GM23338 (cell line): ENCODE data around the gene ELL2. TPM values are rescaled to one million over a fixed set of nuclear protein-coding genes. Genes with fewer than 3 reads are reported as not detected.
A peak's percentile ranks its signal among the peaks of the same experiment; 100 is the strongest.

Source experiments
- ATAC-seq: fragments of 200-7000 bp; cut with Tn5 transposase; 3 replicates; pipeline ENCODE4 v1.9.1; 2020
- DNase-seq: peaks from one replicate; pipeline ENCODE4 v3.0.0-alpha.2; 2015; ENCODE audit warnings: low spot score
- H2AFZ ChIP-seq: fragments of 200-600 bp; sonication (generic); 2 replicates; pipeline ENCODE4 v1.8.0; 2016; ENCODE audit warnings: antibody characterized with exemption, mild to moderate bottlenecking, moderate library complexity
- H3F3A ChIP-seq: fragments of 200-600 bp; sonication (generic); replicated peaks from 2 replicates; pipeline ENCODE4 v1.8.0; 2017; ENCODE audit warnings: antibody characterized with exemption, mixed run types, low read depth
- H3K27ac ChIP-seq: fragments of 200-600 bp; sonication (generic); 2 replicates; pipeline ENCODE4 v1.6.1; 2016; ENCODE audit warnings: low read depth
- H3K27me3 ChIP-seq: fragments of 200-600 bp; sonication (generic); 2 replicates; pipeline ENCODE4 v1.8.0; 2016; ENCODE audit warnings: mild to moderate bottlenecking, mixed run types, moderate library complexity; ENCODE audit not compliant: insufficient read depth
- H3K36me3 ChIP-seq: fragments of 200-600 bp; sonication (generic); 2 replicates; pipeline ENCODE4 v1.8.0; 2016; ENCODE audit warnings: mild to moderate bottlenecking; ENCODE audit not compliant: insufficient read depth
- H3K4me1 ChIP-seq: fragments of 200-600 bp; sonication (generic); 2 replicates; pipeline ENCODE4 v1.8.0; 2016; ENCODE audit warnings: mild to moderate bottlenecking, moderate library complexity; ENCODE audit not compliant: insufficient read depth
- H3K4me2 ChIP-seq: fragments of 200-600 bp; sonication (generic); 2 replicates; pipeline ENCODE4 v1.7.1; 2017; ENCODE audit warnings: mixed run types
- H3K4me3 ChIP-seq: fragments of 200-600 bp; sonication (generic); 2 replicates; pipeline ENCODE4 v1.6.1; 2016; ENCODE audit warnings: mixed run types
- H3K79me2 ChIP-seq: fragments of 200-600 bp; sonication (generic); replicated peaks from 2 replicates; pipeline ENCODE4 v1.8.0; 2017; ENCODE audit warnings: mild to moderate bottlenecking; ENCODE audit not compliant: insufficient read depth
- H3K9me2 ChIP-seq: fragments of 200-600 bp; sonication (generic); 2 replicates; pipeline ENCODE4 v1.8.0; 2017; ENCODE audit not compliant: insufficient read depth
- H4K20me1 ChIP-seq: fragments of 200-600 bp; sonication (generic); replicated peaks from 2 replicates; pipeline ENCODE4 v1.8.0; 2017; ENCODE audit warnings: mild to moderate bottlenecking; ENCODE audit not compliant: insufficient read depth
- H3K27ac Mint-ChIP-seq: 2 replicates; pipeline ENCODE4 v1.8.0; 2020; ENCODE audit warnings: inconsistent platforms, mild to moderate bottlenecking, moderate library complexity, mixed read lengths
- H3K27me3 Mint-ChIP-seq: 3 replicates; pipeline ENCODE4 v1.8.0; 2022; ENCODE audit warnings: low read depth, mild to moderate bottlenecking, moderate library complexity, mixed read lengths, inconsistent platforms; ENCODE audit not compliant: insufficient read depth, poor library complexity
- H3K36me3 Mint-ChIP-seq: 3 replicates; pipeline ENCODE4 v1.8.0; 2021; ENCODE audit warnings: low read depth, mild to moderate bottlenecking, inconsistent platforms, moderate library complexity, mixed read lengths
- H3K4me1 Mint-ChIP-seq: 3 replicates; pipeline ENCODE4 v1.8.0; 2020; ENCODE audit warnings: mild to moderate bottlenecking, inconsistent platforms, mixed read lengths
- H3K4me3 Mint-ChIP-seq: 3 replicates; pipeline ENCODE4 v1.8.0; 2021; ENCODE audit warnings: moderate library complexity, mild to moderate bottlenecking, inconsistent platforms, mixed read lengths
- H3K9me3 Mint-ChIP-seq: 3 replicates; pipeline ENCODE4 v1.8.0; 2020; ENCODE audit warnings: moderate library complexity, mild to moderate bottlenecking, inconsistent platforms, mixed read lengths
- CTCF ChIP-seq, 2 experiments: fragments of 200-600 bp in 1 of 2; sonication (generic) in 1 of 2; conservative IDR thresholded peaks; 2 replicates each; pipeline versions ENCODE4 v1.5.1 to v1.6.1; 2016 to 2017; ENCODE audit warnings: antibody characterized with exemption in 2 of 2, low read depth in 2 of 2, mild to moderate bottlenecking in 2 of 2, moderate library complexity in 1 of 2
- ETS1 ChIP-seq: IDR thresholded peaks from 2 replicates; pipeline ENCODE4 v1.6.1; 2016; ENCODE audit warnings: antibody characterized with exemption
- EZH2phosphoT487 ChIP-seq: fragments of 200-600 bp; sonication (generic); IDR thresholded peaks from one replicate; pipeline ENCODE4 v1.8.1; 2018; ENCODE audit warnings: antibody characterized with exemption; ENCODE audit not compliant: unreplicated experiment
- JUNB ChIP-seq: IDR thresholded peaks from one replicate; pipeline ENCODE4 v1.6.1; 2016; ENCODE audit warnings: antibody characterized with exemption; ENCODE audit not compliant: unreplicated experiment
- NANOG ChIP-seq: IDR thresholded peaks from 2 replicates; pipeline ENCODE4 v1.6.1; 2016; ENCODE audit warnings: antibody characterized with exemption, borderline replicate concordance
- POLR2AphosphoS5 ChIP-seq: IDR thresholded peaks from 2 replicates; pipeline ENCODE4 v1.6.1; 2016; ENCODE audit warnings: antibody characterized with exemption, low read depth
- REST ChIP-seq: IDR thresholded peaks from one replicate; pipeline ENCODE4 v1.6.1; 2018; ENCODE audit warnings: antibody characterized with exemption; ENCODE audit not compliant: unreplicated experiment
- STAT1 ChIP-seq: IDR thresholded peaks from one replicate; pipeline ENCODE4 v1.6.1; 2016; ENCODE audit warnings: antibody characterized with exemption; ENCODE audit not compliant: unreplicated experiment
- ZNF114 ChIP-seq: fragments of 250-450 bp; sonication (Bioruptor Pico); IDR thresholded peaks from 2 replicates; pipeline ENCODE4 v1.5.0; 2020; ENCODE audit warnings: mild to moderate bottlenecking, moderate library complexity
- ZNF331 ChIP-seq: fragments of 250-450 bp; sonication (Bioruptor Pico); IDR thresholded peaks from 2 replicates; pipeline ENCODE4 v1.5.0; 2020; ENCODE audit warnings: low read depth, mild to moderate bottlenecking, moderate library complexity
- polyA plus RNA-seq: library from polyadenylated mRNA; unstranded; fragments of >200 nt; fragmentation: Nextera tagmentation; extraction: Ambion mirVana; gene quantifications from 2 replicates; pipeline ENCODE4 v1.2.1, GENCODE V29; 2016
- total RNA-seq: library from RNA; depleted of rRNA; stranded (reverse); fragments of >200 nt; shearing (Covaris generic); gene quantifications from 2 replicates; pipeline ENCODE4 v1.2.3, GENCODE V29; 2014

The ELL2 gene
- total and polyA plus RNA-seq, 2 experiments from 2014 or later = 7.4 to 32.6 TPM

GRCh38 chr5:95871146-95871806 lies 90.4 kb downstream of the ELL2 start (continued):
- TF ChIP-seq EZH2phosphoT487 = no peak
- TF ChIP-seq NANOG = no peak
- TF ChIP-seq REST = no peak
- TF ChIP-seq CTCF (conservative IDR thresholded peaks at IDR 0.05; ENCODE audit: low read depth in 2 of 2) = no peak
- no peak for TF ChIP-seq ZNF114 (CRISPR knock-in tag)
- TF ChIP-seq STAT1 = no peak
- no peak for TF ChIP-seq ETS1

GRCh38 chr5:95870105-95870672 lies 91.5 kb downstream of the ELL2 start:
- Histone ChIP-seq H3F3A (no peaks in the 10 kb centered on the region), H3K27me3 (no peaks in the 10 kb centered on the region), H3K4me3 (no peak overlapping the region), H2AFZ (peak overlapping the region; percentile 73; the same call in 1 of the 2 replicates), H3K79me2 (no peaks in the 10 kb centered on the region), H4K20me1 (no peaks in the 10 kb centered on the region), H3K9me2 (peaks cover 3% of the 10 kb centered on the region), H3K27ac (no peak overlapping the region), H3K4me2 (no peak overlapping the region), H3K4me1 (no peaks in the 10 kb centered on the region), H3K36me3 (no peaks in the 10 kb centered on the region)
- no peak overlapping the region for H3K4me3 Mint-ChIP-seq
- H3K27me3 Mint-ChIP-seq = no peaks in the 10 kb centered on the region
- H3K9me3 Mint-ChIP-seq = no peaks in the 10 kb centered on the region
- no peak overlapping the region for H3K27ac Mint-ChIP-seq
- DNase-seq = no peak
- ATAC-seq = no peak
- no peaks in the 10 kb centered on the region for H3K36me3 Mint-ChIP-seq
- H3K4me1 Mint-ChIP-seq = no peaks in the 10 kb centered on the region
- TF ChIP-seq NANOG (no peak), POLR2AphosphoS5 (no peak), CTCF (conservative IDR thresholded peaks at IDR 0.05; ENCODE audit: low read depth in 2 of 2) (no peak), JUNB (no peak), REST (no peak), ZNF331 (CRISPR knock-in tag) (no peak)
